Activated T-helper 1 cell treated with anti-CD3 and anti-CD28 coated beads, Interleukin-12 subunit alpha, Interleukin-12 subunit beta, Interleukin-2, Interleukin-4 antibody, amounts not matched to agents 30 ng/mL and 10 ng/mL and 1 ng/mL, durations not matched to agents 14 hours and 24 hours and 36 hours (primary cell): ENCODE results near the gene ABCC3. TPM values are rescaled to one million over a fixed set of nuclear protein-coding genes. Genes with fewer than 3 reads are reported as not detected.

Source experiments
- DNase-seq: peaks from one replicate; pipeline ENCODE4 v3.0.0; 2021; ENCODE audit warnings: low spot score
- H3K27ac Mint-ChIP-seq: one replicate; pipeline ENCODE4 v1.8.0; 2021; ENCODE audit warnings: mild to moderate bottlenecking, mixed read lengths
- H3K27me3 Mint-ChIP-seq: one replicate; pipeline ENCODE4 v1.8.0; 2022; ENCODE audit warnings: mild to moderate bottlenecking, moderate library complexity, mixed read lengths; ENCODE audit not compliant: insufficient read depth
- H3K36me3 Mint-ChIP-seq: one replicate; pipeline ENCODE4 v1.8.0; 2021; ENCODE audit warnings: low read depth, mixed read lengths
- H3K4me1 Mint-ChIP-seq: one replicate; pipeline ENCODE4 v1.8.0; 2021; ENCODE audit warnings: low read depth, mixed read lengths
- H3K4me3 Mint-ChIP-seq: one replicate; pipeline ENCODE4 v1.8.0; 2021; ENCODE audit warnings: mild to moderate bottlenecking, moderate library complexity, mixed read lengths
- H3K9me3 Mint-ChIP-seq: one replicate; pipeline ENCODE4 v1.8.0; 2021; ENCODE audit warnings: mixed read lengths
- intact Hi-C: fragments of 100-400 bp; cut with micrococcal nuclease; formaldehyde crosslinking; loops from one replicate; pipeline ENCODE4 v1.15.1; 2024
- total RNA-seq: library from RNA; stranded (reverse); gene quantifications from 2 replicates; pipeline ENCODE4 v1.2.3, GENCODE V29; 2022

ABCC3 gene
- total RNA-seq, 1 donor from 2014 or later, result not detected

DNA sequence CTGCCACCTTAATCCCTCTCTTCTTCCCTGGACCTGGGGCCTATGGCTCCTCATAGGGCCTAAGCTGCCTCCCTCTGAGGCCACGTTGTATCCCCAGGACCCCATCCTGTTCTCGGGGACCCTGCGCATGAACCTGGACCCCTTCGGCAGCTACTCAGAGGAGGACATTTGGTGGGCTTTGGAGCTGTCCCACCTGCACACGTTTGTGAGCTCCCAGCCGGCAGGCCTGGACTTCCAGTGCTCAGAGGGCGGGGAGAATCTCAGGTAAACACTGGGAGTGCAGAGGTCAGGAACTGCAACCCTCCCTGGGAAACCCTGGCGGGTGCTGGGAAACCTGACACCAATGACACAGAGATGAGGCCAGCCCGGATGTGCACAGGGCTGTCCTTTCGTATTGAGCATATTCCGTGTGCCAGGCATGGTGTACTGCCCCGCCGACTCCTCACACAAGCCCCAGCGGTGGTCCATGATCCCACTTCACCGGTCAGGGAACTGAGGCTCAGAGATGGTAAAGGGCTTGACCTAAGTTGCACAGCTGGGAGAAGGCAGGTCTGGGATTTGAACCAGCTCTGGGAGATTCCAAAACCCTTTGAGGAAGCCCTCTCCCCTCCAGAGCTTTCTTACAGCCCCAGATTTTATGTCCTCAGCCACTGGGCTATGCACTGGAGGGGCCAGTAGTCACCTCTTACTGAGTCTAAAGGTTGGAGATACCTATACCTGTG lies 50.1 kb downstream of the ABCC3 start:
- no peak overlapping the region for H3K4me3 Mint-ChIP-seq
- intact Hi-C loops, result loop anchor here (5.0 kb wide), 1 partner anchor 52 kb away; the partner anchor contains the start of gene ABCC3
- H3K27ac Mint-ChIP-seq, result no peak overlapping the region
- H3K9me3 Mint-ChIP-seq, result no peaks in the 10 kb centered on the region
- peaks cover 13% of the 10 kb centered on the region for H3K27me3 Mint-ChIP-seq
- H3K4me1 Mint-ChIP-seq, result peaks cover 7% of the 10 kb centered on the region
- no peaks in the 10 kb centered on the region for H3K36me3 Mint-ChIP-seq
- no peak for DNase-seq

DNA sequence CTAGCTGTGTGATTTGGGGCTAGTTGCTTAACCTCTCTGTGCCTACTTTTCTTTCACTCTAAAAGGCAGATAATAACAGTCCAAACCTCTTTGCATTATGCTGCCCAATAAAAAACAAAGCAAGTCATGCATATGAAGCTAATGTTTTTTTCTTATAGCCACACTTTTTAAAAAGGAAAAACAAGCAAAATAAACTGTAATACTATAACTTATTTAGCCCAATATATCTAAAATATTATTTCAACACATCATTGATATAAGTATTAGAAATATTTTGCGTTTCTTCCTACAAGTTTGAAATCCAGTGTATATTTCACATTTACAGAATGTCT lies 50.6 kb downstream of the ABCC3 start:
- no peak for DNase-seq
- Mint-ChIP-seq H3K4me3 (no peak overlapping the region), H3K4me1 (peaks cover 7% of the 10 kb centered on the region), H3K27me3 (peaks cover 13% of the 10 kb centered on the region), H3K36me3 (no peaks in the 10 kb centered on the region), H3K27ac (no peak overlapping the region), H3K9me3 (no peaks in the 10 kb centered on the region)
- intact Hi-C loops, result no loop called here

GRCh38 chr17:50685691-50686493 lies 51.2 kb downstream of the ABCC3 start:
- H3K4me3 Mint-ChIP-seq, result no peak overlapping the region
- intact Hi-C loops, result no loop called here
- peaks cover 7% of the 10 kb centered on the region for H3K4me1 Mint-ChIP-seq
- H3K27me3 Mint-ChIP-seq, result peaks cover 9% of the 10 kb centered on the region
- no peaks in the 10 kb centered on the region for H3K36me3 Mint-ChIP-seq
- DNase-seq, result no peak
- no peak overlapping the region for H3K27ac Mint-ChIP-seq
- H3K9me3 Mint-ChIP-seq, result no peaks in the 10 kb centered on the region

DNA sequence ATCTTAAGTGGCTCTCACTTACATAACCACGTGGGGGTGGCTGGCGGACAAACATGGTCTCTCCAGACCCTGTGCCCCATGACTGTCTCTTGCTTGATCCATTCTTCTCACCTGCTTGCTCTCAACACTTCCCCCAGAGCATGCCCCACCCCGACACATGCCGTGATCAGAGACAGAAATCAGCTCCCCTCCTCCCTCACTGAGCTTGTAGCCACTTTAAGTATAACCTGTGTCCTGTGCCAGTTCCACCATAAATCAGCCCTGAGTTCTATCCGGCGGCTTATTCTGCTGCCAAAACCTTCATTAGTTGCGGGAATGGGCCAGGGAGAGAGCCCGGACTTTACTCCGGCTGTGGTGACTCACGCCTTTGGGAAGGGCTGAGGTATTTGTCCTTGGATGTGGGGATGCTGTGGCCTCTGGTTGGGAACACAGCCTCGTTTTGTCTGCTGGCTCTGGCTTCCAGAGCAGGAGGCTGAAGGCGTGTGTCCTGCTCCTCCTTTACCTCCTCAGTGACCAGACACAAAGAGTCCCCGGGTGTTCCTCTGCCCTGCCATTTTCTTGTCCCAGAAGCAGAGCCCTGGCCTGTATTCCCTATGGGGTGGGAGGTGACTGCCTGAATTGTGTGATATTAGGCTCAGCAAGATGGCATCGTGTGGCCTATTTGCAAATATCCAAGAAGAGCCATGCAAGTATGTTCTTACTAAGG lies 52.0 kb downstream of the ABCC3 start:
- intact Hi-C loops, result no loop called here
- H3K4me3 Mint-ChIP-seq, result no peak overlapping the region
- no peaks in the 10 kb centered on the region for H3K9me3 Mint-ChIP-seq

DNA sequence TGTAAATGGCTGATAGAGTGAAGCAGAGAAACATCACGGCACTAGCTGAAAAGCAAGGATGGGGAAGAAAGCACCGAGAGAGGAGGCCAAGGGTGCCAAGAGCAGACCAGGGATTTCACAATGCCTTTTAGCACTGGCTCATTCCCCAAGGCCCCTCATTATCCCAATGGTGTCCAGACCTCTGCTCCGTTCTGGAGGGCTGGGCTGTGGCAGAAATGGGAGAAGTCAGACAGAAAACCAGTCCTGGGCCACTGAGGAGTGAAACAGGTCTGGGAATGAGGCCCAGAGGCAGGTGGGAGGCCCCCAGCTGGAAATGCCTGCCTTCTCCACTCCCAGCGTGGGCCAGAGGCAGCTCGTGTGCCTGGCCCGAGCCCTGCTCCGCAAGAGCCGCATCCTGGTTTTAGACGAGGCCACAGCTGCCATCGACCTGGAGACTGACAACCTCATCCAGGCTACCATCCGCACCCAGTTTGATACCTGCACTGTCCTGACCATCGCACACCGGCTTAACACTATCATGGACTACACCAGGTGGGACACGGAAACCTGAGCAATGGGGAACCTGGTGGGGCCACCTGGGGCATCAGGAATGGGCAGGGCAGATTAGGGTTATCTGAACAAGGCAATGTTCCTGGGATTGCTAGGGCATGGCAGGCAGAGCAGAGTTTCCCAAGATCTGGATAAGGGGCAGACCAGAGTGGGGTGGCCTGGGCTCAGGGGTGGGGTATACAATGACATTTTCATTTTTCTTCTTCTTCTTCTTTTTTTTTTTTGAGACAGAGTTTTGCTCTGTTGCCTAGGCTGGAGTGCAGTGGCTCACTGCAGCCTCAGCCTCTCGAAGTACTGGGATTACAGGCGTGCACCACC lies 52.8 kb downstream of the ABCC3 start:
- no peak overlapping the region for H3K27ac Mint-ChIP-seq
- DNase-seq, result no peak
- no peaks in the 10 kb centered on the region for H3K9me3 Mint-ChIP-seq
- H3K4me1 Mint-ChIP-seq, result no peaks in the 10 kb centered on the region
- H3K27me3 Mint-ChIP-seq, result no peaks in the 10 kb centered on the region
- intact Hi-C loops, result no loop called here
- peaks cover 10% of the 10 kb centered on the region for H3K36me3 Mint-ChIP-seq
- H3K4me3 Mint-ChIP-seq, result no peak overlapping the region

More for the DNA sequence above, 52.0 kb downstream of the ABCC3 start:
- no peak overlapping the region for H3K27ac Mint-ChIP-seq
- peaks cover 4% of the 10 kb centered on the region for H3K27me3 Mint-ChIP-seq
- peaks cover 4% of the 10 kb centered on the region for H3K36me3 Mint-ChIP-seq
- H3K4me1 Mint-ChIP-seq, result peaks cover under 1% of the 10 kb centered on the region
- no peak for DNase-seq

DNA sequence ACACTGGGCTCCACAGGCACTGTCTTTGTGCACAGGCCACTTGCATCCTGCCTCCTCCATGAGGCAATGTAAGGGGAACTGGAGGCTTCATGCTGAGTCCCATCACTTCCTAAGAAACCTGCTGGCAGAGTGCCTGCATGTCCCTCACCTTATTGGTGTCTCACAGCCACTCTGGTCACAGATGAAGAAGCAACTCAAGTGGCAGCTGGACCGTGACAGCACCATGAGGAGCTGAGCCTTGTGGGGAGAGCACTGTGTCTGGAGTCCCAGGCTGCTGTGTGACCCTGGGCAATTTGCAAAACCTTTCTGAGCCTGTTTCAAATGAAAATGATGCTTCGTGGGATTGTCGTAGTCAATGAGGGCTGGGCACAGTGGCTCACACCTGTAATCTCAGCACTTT lies 53.6 kb downstream of the ABCC3 start:
- Mint-ChIP-seq H3K36me3 (peaks cover 17% of the 10 kb centered on the region), H3K4me3 (no peak overlapping the region), H3K27me3 (no peaks in the 10 kb centered on the region), H3K27ac (no peak overlapping the region), H3K4me1 (no peaks in the 10 kb centered on the region), H3K9me3 (no peaks in the 10 kb centered on the region)
- intact Hi-C loops, result no loop called here
- no peak for DNase-seq

DNA sequence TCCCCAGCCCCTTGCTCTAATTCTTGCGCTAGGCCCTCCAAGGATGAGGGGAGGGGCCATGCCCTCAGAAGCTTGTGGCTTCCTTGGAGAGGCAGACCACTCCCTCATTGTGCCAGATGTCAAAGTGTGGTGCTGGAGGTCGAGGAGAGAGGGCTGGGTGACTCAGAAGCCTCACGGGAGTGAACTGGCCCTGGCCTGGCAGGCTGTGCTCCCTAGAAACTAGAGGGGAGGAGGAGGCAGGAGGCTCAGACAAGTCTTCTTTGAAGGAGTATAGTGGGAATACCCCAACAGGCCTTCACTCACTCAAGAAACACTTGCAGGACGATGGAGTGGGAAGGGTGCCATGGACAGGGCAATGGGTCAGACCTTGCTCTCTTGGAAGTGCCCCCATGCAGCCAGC lies 54.6 kb downstream of the ABCC3 start:
- DNase-seq, result no peak
- intact Hi-C loops, result no loop called here
- H3K4me1 Mint-ChIP-seq, result no peaks in the 10 kb centered on the region
- H3K9me3 Mint-ChIP-seq, result no peaks in the 10 kb centered on the region
- no peak overlapping the region for H3K4me3 Mint-ChIP-seq
- H3K36me3 Mint-ChIP-seq, result peaks cover 21% of the 10 kb centered on the region
- H3K27ac Mint-ChIP-seq, result no peak overlapping the region
- no peaks in the 10 kb centered on the region for H3K27me3 Mint-ChIP-seq

DNA sequence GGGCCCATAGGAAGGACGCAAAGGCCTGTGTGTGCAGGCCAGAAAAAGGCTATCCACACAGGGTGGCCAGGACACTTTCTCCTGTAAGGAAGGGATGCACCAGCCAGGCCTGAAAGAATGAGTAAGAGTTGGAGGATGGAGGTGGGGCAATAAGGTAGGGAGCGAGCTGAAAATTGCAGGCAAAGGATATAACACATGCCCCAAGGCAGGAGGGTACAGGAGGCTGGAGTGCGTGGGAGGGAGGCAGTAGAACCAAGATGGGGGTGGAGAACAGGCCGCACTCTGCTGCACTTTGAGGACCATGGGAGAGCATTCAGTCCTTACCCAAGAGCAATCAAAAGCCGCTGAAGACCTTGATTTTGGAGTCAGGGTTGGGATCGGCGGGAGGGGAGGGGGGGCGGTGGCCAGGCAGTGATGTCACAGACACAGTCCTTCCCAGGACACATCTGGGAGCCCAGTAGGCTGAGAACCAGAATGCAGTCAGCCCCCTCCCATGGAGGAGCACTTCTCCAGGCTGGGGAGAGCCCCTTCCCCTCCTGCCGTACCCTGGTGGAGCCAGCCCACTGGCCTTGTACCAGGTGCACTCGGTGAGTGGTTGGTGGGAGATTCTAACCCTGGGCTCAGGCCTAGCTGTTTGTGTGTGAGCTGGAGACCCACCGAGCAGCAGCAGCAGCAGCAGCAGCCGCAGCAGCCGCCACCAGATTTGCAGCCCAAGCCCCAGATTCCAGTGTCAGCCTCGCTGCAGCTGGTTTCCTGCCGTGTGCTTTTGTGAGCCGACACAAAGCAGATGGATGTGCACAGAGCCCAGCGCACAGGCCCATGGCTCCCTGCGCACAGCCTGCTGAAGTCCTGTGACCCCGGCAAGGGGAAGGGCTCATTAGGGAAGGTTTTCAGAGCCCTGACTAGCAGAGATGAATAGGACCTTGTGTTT lies 55.5 kb downstream of the ABCC3 start:
- no peaks in the 10 kb centered on the region for H3K9me3 Mint-ChIP-seq
- no peak overlapping the region for H3K4me3 Mint-ChIP-seq
- H3K4me1 Mint-ChIP-seq, result no peaks in the 10 kb centered on the region
- DNase-seq, result no peak
- H3K36me3 Mint-ChIP-seq, result peaks cover 24% of the 10 kb centered on the region
- no peaks in the 10 kb centered on the region for H3K27me3 Mint-ChIP-seq
- intact Hi-C loops, result no loop called here
- H3K27ac Mint-ChIP-seq, result no peak overlapping the region

- Mint-ChIP-seq H3K36me3 (peaks cover 31% of the 10 kb centered on the region), H3K9me3 (no peaks in the 10 kb centered on the region), H3K4me1 (no peaks in the 10 kb centered on the region), H3K27me3 (no peaks in the 10 kb centered on the region), H3K4me3 (no peak overlapping the region), H3K27ac (no peak overlapping the region)
- no peak for DNase-seq
- intact Hi-C loops, result no loop called here
Measured at GRCh38 chr17:50690887-50691549, 56.3 kb downstream of the ABCC3 start.

DNA sequence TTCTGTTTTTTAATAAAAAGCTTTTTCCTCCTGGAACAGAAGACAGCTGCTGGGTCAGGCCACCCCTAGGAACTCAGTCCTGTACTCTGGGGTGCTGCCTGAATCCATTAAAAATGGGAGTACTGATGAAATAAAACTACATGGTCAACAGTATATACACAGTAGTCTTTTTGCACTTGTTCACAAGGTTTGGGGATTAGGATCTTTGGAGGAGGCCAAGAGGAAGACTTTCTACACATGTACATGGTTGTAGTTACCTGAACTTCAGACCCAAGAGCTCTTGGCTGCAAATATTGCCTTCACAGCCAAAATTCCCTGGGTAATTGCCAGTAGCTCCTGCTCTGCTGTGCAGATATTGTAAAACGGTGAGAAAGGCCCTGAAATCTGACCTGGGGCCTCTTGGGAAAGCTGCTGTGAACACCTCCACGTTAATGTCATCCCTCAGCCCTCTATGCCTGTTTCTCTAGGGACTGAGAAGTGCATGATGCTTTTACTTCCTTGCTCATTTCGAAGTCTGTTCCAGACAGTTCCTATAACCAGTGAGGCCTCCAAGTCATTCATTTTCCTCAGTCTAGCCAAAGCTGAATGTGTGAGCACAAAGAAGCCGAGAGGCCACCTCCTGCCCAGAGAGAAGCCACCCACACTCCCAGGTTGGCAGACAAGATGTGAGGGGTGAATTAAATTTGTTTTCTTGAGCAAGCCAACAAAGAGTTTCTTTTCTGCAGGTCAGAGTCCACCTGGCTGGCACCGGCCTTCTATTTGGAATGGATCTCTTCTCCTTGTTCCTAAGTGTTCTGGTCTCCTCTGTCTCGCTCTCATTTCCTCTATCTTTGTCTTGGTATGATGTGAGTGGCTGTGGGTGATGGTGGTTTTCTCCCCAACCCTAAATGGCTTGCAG lies 57.1 kb downstream of the ABCC3 start:
- no peak overlapping the region for H3K27ac Mint-ChIP-seq
- peaks cover under 1% of the 10 kb centered on the region for H3K4me1 Mint-ChIP-seq
- no peaks in the 10 kb centered on the region for H3K27me3 Mint-ChIP-seq

More for the DNA sequence above, 57.1 kb downstream of the ABCC3 start:
- DNase-seq, result no peak
- no peaks in the 10 kb centered on the region for H3K9me3 Mint-ChIP-seq
- intact Hi-C loops, result no loop called here
- no peak overlapping the region for H3K4me3 Mint-ChIP-seq
- H3K36me3 Mint-ChIP-seq, result peaks cover 37% of the 10 kb centered on the region
